RWPE1 (cell line): ENCODE results near the gene RPL31.

Experiments
- CTCF ChIA-PET: fragments of 350-600 bp; sonication (Branson Sonifier 250); formaldehyde crosslinking; extraction: SDS; loops from one replicate; lab custom pipeline; 2021; lab: Yijun Ruan, JAX
- POLR2A ChIA-PET: fragments of 400-600 bp; formaldehyde crosslinking; extraction: SDS; loops from one replicate; lab custom pipeline; 2020; ENCODE audit warnings: antibody characterized with exemption; ENCODE audit not compliant: low non-redundant PET; lab: Yijun Ruan, JAX
- DNase-seq: peaks from one replicate; pipeline ENCODE4 v3.0.0; 2012; ENCODE audit warnings: low spot score
- H3K27ac ChIP-seq: fragments of 450-650 bp; 2 replicates; pipeline ENCODE4 v1.5.1; 2017
- CTCF ChIP-seq: fragments of 450-650 bp; conservative IDR thresholded peaks from 2 replicates; pipeline ENCODE4 v1.5.1; 2017; ENCODE audit warnings: low read depth, mild to moderate bottlenecking

The RPL31 gene

GRCh38 chr2:101001691-101002561, at the start of gene RPL31:
TSS of gene RPL31 (plus strand) at chr2:101002289. CDS start at chr2:101002702, 413 bp downstream.
- TF ChIP-seq CTCF = no peak
- DNase-seq = peak; percentile 99
- peak within 1 kb of the TSS; percentile 83 for H3K27ac ChIP-seq
- ChIA-PET CTCF (interaction anchor here (0.7 to 1.8 kb wide), 2 partner anchors 11 to 581 kb away, joined by 3 to 7 read pairs; no protein-coding TSS in a partner anchor), POLR2A (interaction anchor here (0.6 to 1.3 kb wide), 5 partner anchors 55 to 1107 kb away, joined by 3 to 6 read pairs (median 3); no protein-coding TSS in a partner anchor)

GRCh38 chr2:100952512-100952911, 49.6 kb upstream of the RPL31 start:
- no peak overlapping the region for H3K27ac ChIP-seq
- no peak for TF ChIP-seq CTCF
- CTCF ChIA-PET = no interaction called here
- DNase-seq = no peak
- POLR2A ChIA-PET = no interaction called here

GRCh38 chr2:100953406-100954043, 48.6 kb upstream of the RPL31 start:
- ChIA-PET POLR2A (no interaction called here), CTCF (no interaction called here)
- no peak for DNase-seq

GRCh38 chr2:100954044-100954420, 48.1 kb upstream of the RPL31 start:
- TF ChIP-seq CTCF = no peak
- CTCF ChIA-PET = no interaction called here
- POLR2A ChIA-PET = no interaction called here

More at GRCh38 chr2:100953406-100954043, 48.6 kb upstream of the RPL31 start:
- H3K27ac ChIP-seq = no peak overlapping the region
- no peak for TF ChIP-seq CTCF

GRCh38 chr2:100955226-100955625, 46.9 kb upstream of the RPL31 start:
- ChIA-PET POLR2A (no interaction called here), CTCF (no interaction called here)
- DNase-seq = no peak
- H3K27ac ChIP-seq = no peak overlapping the region
- TF ChIP-seq CTCF = no peak

More at GRCh38 chr2:100954044-100954420, 48.1 kb upstream of the RPL31 start:
- DNase-seq = no peak
- H3K27ac ChIP-seq = no peak overlapping the region

- POLR2A ChIA-PET = no interaction called here
- no peak for TF ChIP-seq CTCF
- H3K27ac ChIP-seq = no peak overlapping the region
- no peak for DNase-seq
- CTCF ChIA-PET = no interaction called here
Measured at GRCh38 chr2:100956081-100956480, 46.0 kb upstream of the RPL31 start.
